DOHH2 (cell line): ENCODE data around the gene TANC1.

ENCODE experiments used
- CTCF ChIP-seq: fragments of 200-600 bp; sonication (generic); IDR thresholded peaks from one replicate; pipeline ENCODE4 v1.5.1; 2014; ENCODE audit warnings: antibody characterized with exemption, mild to moderate bottlenecking, low read depth, low read length; ENCODE audit not compliant: poor library complexity, severe bottlenecking
- EZH2phosphoT487 ChIP-seq: fragments of 200-600 bp; sonication (generic); IDR thresholded peaks from 2 replicates; pipeline ENCODE4 v1.6.1; 2017; ENCODE audit warnings: borderline replicate concordance, mild to moderate bottlenecking, antibody characterized with exemption, low read length, moderate library complexity, mixed read lengths

DNA sequence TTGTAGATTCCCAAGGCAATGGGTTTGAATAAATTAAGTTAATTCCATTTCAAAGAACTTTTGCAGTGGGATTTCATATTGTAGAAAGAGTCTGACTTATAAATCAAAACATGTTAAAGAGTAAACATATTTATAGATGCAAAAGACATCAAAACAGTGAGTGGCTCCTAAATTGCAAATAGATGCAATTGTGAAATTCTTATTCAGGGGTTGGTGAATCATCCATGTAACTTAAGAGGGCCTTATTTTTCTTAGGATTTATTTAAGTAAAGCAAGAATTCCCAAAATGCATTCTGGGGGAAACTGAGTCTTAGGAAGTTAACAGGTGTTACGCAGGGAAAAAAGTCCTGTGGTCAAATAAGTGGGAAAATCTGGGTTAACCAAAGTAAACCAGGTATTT lies 11.3 kb downstream of the TANC1 start:
- TF ChIP-seq CTCF (no peak), EZH2phosphoT487 (no peak)
